PC-9 (cell line): ENCODE results near the gene TRIO. TPM values are rescaled to one million over a fixed set of nuclear protein-coding genes. Genes with fewer than 3 reads are reported as not detected.

Experiments
- BruUV-seq: library from RNA; stranded (reverse); fragments of 400-500 nt; replicated peaks from 2 replicates; lab custom pipeline; 2021; lab: Mats Ljungman, UMichigan
- CTCF ChIA-PET: fragments of 300-600 bp; sonication (Branson Sonifier 250); formaldehyde crosslinking; loops from one replicate; lab custom pipeline; 2022; ENCODE audit warnings: antibody characterized with exemption; lab: Charles Lee
- POLR2A ChIA-PET: fragments of 300-600 bp; sonication (Branson Sonifier 250); formaldehyde crosslinking; loops from one replicate; lab custom pipeline; 2022; ENCODE audit warnings: antibody characterized with exemption; ENCODE audit not compliant: unreplicated experiment; lab: Charles Lee
- DNase-seq, 2 experiments: peaks; one replicate each; pipeline versions ENCODE4 v3.0.0 to v3.0.0-alpha.2; 2015 to 2022; ENCODE audit warnings: mixed read lengths in 1 of 2
- H2AFZ ChIP-seq: fragments of 200-600 bp; sonication (generic); 2 replicates; pipeline ENCODE4 v1.8.1; 2017; ENCODE audit warnings: antibody characterized with exemption
- H3F3A ChIP-seq: fragments of 200-600 bp; sonication (generic); 2 replicates; pipeline ENCODE4 v1.8.1; 2017; ENCODE audit warnings: antibody characterized with exemption, mild to moderate bottlenecking, low read depth; ENCODE audit not compliant: insufficient read depth
- H3K27ac ChIP-seq: fragments of 200-600 bp; sonication (generic); 2 replicates; pipeline ENCODE4 v1.6.1; 2016; ENCODE audit warnings: mixed run types
- H3K27me3 ChIP-seq: fragments of 200-600 bp; sonication (generic); 2 replicates; pipeline ENCODE4 v1.6.1; 2016; ENCODE audit warnings: low read depth, mixed run types; ENCODE audit not compliant: insufficient read depth
- H3K36me3 ChIP-seq: fragments of 200-600 bp; sonication (generic); 2 replicates; pipeline ENCODE4 v1.6.1; 2016; ENCODE audit warnings: low read depth, mixed run types
- H3K4me1 ChIP-seq: fragments of 200-600 bp; sonication (generic); replicated peaks from 2 replicates; pipeline ENCODE4 v1.6.1; 2016; ENCODE audit warnings: mixed run types; ENCODE audit not compliant: insufficient read depth
- H3K4me2 ChIP-seq: fragments of 200-600 bp; sonication (generic); 2 replicates; pipeline ENCODE4 v1.6.1; 2017; ENCODE audit warnings: mixed run types
- H3K4me3 ChIP-seq: fragments of 200-600 bp; sonication (generic); 2 replicates; pipeline ENCODE4 v1.6.1; 2016; ENCODE audit warnings: mixed run types
- H3K79me2 ChIP-seq: fragments of 200-600 bp; sonication (generic); 2 replicates; pipeline ENCODE4 v1.6.1; 2017; ENCODE audit warnings: low read depth, mixed run types
- H3K9me2 ChIP-seq: fragments of 200-600 bp; sonication (generic); 2 replicates; pipeline ENCODE4 v1.8.1; 2017; ENCODE audit warnings: mild to moderate bottlenecking; ENCODE audit not compliant: insufficient read depth
- H3K9me3 ChIP-seq: fragments of 200-600 bp; sonication (generic); 2 replicates; pipeline ENCODE4 v1.8.1; 2016; ENCODE audit warnings: low read depth; ENCODE audit not compliant: insufficient read depth
- H4K20me1 ChIP-seq: fragments of 200-600 bp; sonication (generic); 2 replicates; pipeline ENCODE4 v1.8.1; 2017; ENCODE audit not compliant: insufficient read depth
- CTCF ChIP-seq: fragments of 200-600 bp; sonication (generic); conservative IDR thresholded peaks from 2 replicates; pipeline ENCODE4 v1.6.1; 2017; ENCODE audit warnings: mixed run types, antibody characterized with exemption, mild to moderate bottlenecking, moderate library complexity
- EZH2 ChIP-seq: fragments of 200-600 bp; sonication (generic); IDR thresholded peaks from 2 replicates; pipeline ENCODE4 v1.8.0; 2017; ENCODE audit warnings: antibody characterized with exemption, low read depth
- intact Hi-C: fragments of 100-400 bp; cut with micrococcal nuclease; formaldehyde crosslinking; loops from one replicate; pipeline ENCODE4 v1.10.0; 2022; ENCODE audit not compliant: unreplicated experiment
- total RNA-seq: library from RNA; stranded (reverse); gene quantifications from 2 replicates; pipeline ENCODE4 v1.2.3, GENCODE V29; 2021

TRIO gene
- total RNA-seq, 1 experiment from 2014 or later = 596 TPM

- H3K9me2 ChIP-seq = no peaks in the 10 kb centered on the region; the same call in 1 of the 2 replicates
- no peaks in the 10 kb centered on the region for H3K9me3 ChIP-seq
- intact Hi-C loops = no loop called here
- DNase-seq = no peak
- no peaks in the 10 kb centered on the region for H3K27me3 ChIP-seq
- 0 out of 2 replicates have a peak, but pooled peaks cover 4% of the 10 kb centered on the region for H3K79me2 ChIP-seq
- no peak overlapping the region for H3K27ac ChIP-seq
- peaks cover 24% of the 10 kb centered on the region for H4K20me1 ChIP-seq
- POLR2A ChIA-PET = no interaction called here
- no TSS peak for BruUV-seq
- H3K4me3 ChIP-seq = no peak overlapping the region
- H3K4me2 ChIP-seq = no peak overlapping the region
- TF ChIP-seq EZH2 (no peak), CTCF (no peak)
- H3K4me1 ChIP-seq = no peaks in the 10 kb centered on the region
- H3F3A ChIP-seq = peaks cover 6% of the 10 kb centered on the region; the same call in 1 of the 2 replicates
- CTCF ChIA-PET = interaction anchor here (1.0 kb wide), 1 partner anchor 9 kb away, joined by 3 read pairs; no protein-coding TSS in a partner anchor
- peaks cover 25% of the 10 kb centered on the region for H3K36me3 ChIP-seq
- no peak overlapping the region for H2AFZ ChIP-seq
Measured at GRCh38 chr5:14328144-14328543, 185.0 kb downstream of the TRIO start.

- H3K4me3 ChIP-seq = no peak overlapping the region
- H3K4me1 ChIP-seq = no peaks in the 10 kb centered on the region
- DNase-seq = no peak
- intact Hi-C loops = no loop called here
- 0 out of 2 replicates have a peak, but pooled peaks cover 4% of the 10 kb centered on the region for H3K79me2 ChIP-seq
- TF ChIP-seq EZH2 (no peak), CTCF (no peak)
- no peaks in the 10 kb centered on the region for H3K27me3 ChIP-seq
- H3K4me2 ChIP-seq = no peak overlapping the region
- no peaks in the 10 kb centered on the region for H3K9me3 ChIP-seq
- H3K27ac ChIP-seq = no peak overlapping the region
- H4K20me1 ChIP-seq = peaks cover 25% of the 10 kb centered on the region
- no TSS peak for BruUV-seq
- POLR2A ChIA-PET = interaction anchor here (0.6 kb wide), 2 partner anchors 93 to 220 kb away, joined by 5 to 6 read pairs; no protein-coding TSS in a partner anchor
- peaks cover 13% of the 10 kb centered on the region; the same call in 1 of the 2 replicates for H3K36me3 ChIP-seq
- H2AFZ ChIP-seq = no peak overlapping the region
- CTCF ChIA-PET = no interaction called here
- no peaks in the 10 kb centered on the region for H3K9me2 ChIP-seq
- peaks cover 3% of the 10 kb centered on the region; the same call in 1 of the 2 replicates for H3F3A ChIP-seq
Measured at GRCh38 chr5:14330291-14330690, 187.1 kb downstream of the TRIO start.

- TF ChIP-seq EZH2 (no peak), CTCF (no peak)
- ChIA-PET CTCF (no interaction called here), POLR2A (interaction anchor here (0.6 kb wide), 2 partner anchors 93 to 220 kb away, joined by 5 to 6 read pairs; no protein-coding TSS in a partner anchor)
- no peak overlapping the region for H3K4me2 ChIP-seq
- H3K4me3 ChIP-seq = no peak overlapping the region
- H3K36me3 ChIP-seq = peaks cover 13% of the 10 kb centered on the region; the same call in 1 of the 2 replicates
- H3F3A ChIP-seq = peaks cover 3% of the 10 kb centered on the region; the same call in 1 of the 2 replicates
- no TSS peak for BruUV-seq
- no peaks in the 10 kb centered on the region for H3K4me1 ChIP-seq
- H3K9me3 ChIP-seq = no peaks in the 10 kb centered on the region
- H3K27ac ChIP-seq = no peak overlapping the region
- peaks cover 25% of the 10 kb centered on the region for H4K20me1 ChIP-seq
- no peaks in the 10 kb centered on the region for H3K27me3 ChIP-seq
- H3K79me2 ChIP-seq = 0 out of 2 replicates have a peak, but pooled peaks cover 4% of the 10 kb centered on the region
- no peak for DNase-seq
- no peaks in the 10 kb centered on the region for H3K9me2 ChIP-seq
- intact Hi-C loops = no loop called here
- H2AFZ ChIP-seq = no peak overlapping the region
Measured at GRCh38 chr5:14330729-14331385, 187.7 kb downstream of the TRIO start.
